ENCODE data around the gene CTSW. TPM values are rescaled to one million over a fixed set of nuclear protein-coding genes. Genes with fewer than 3 reads are reported as not detected.
"Not testable (repeated sequence)": the region's sequence is repeated elsewhere in the genome, so short reads cannot be mapped to it uniquely, and the experiment has no call there.

The CTSW gene
- total and polyA plus RNA-seq, 5 donors from 2014 or later, result 3.5 to 35.9 (median 12.4) TPM

- peak overlapping the region in 1 of 3 donors; percentile 41 for H3K27ac Mint-ChIP-seq
These were observed 31.9 kb upstream of the CTSW start for GRCh38 chr11:65847746-65848145.

GRCh38 chr11:65848693-65849092 is 30.9 kb upstream of the CTSW start:
- H3K4me1 Mint-ChIP-seq, result peaks cover 0 to 13% (median 2%) of the 10 kb centered on the region in 4 donors
- H3K4me1 ChIP-seq (ENCODE audit: control insufficient read depth, insufficient read depth, low read length, poor library complexity, severe bottlenecking); H3K4me3 ChIP-seq (ENCODE audit: low read depth, low read length); H3K9me3 ChIP-seq (ENCODE audit: control insufficient read depth in 2 of 2, low read length in 2 of 2); ATAC-seq (ENCODE audit: low read depth in 2 of 2); DNase-seq; H3K9me3 Mint-ChIP-seq; H3K27me3 ChIP-seq (ENCODE audit: control insufficient read depth, insufficient read depth, low read length); H3K27ac Mint-ChIP-seq; H3K27me3 Mint-ChIP-seq; H3K27ac ChIP-seq (ENCODE audit: insufficient read depth, low read length, poor library complexity, severe bottlenecking): not testable (repeated sequence)
- peaks cover 16% of the 10 kb centered on the region for H3K36me3 Mint-ChIP-seq
- peak overlapping the region in 1 of 4 donors; percentile 27 for H3K4me3 Mint-ChIP-seq
- peaks cover 27% of the 10 kb centered on the region for H3K36me3 ChIP-seq (ENCODE audit: control insufficient read depth, insufficient read depth, low read length)

More at GRCh38 chr11:65847746-65848145, 31.9 kb upstream of the CTSW start:
- DNase-seq (no peak), ATAC-seq (ENCODE audit: low read depth in 2 of 2) (no peak)
- Mint-ChIP-seq H3K4me3 (peak overlapping the region in 1 of 4 donors; percentile 32), H3K36me3 (peaks cover 10% of the 10 kb centered on the region), H3K27me3 (no peaks in the 10 kb centered on the region), H3K4me1 (peaks cover 0 to 7% (median 0%) of the 10 kb centered on the region in 4 donors), H3K9me3 (no peaks in the 10 kb centered on the region)
- Histone ChIP-seq H3K4me3 (ENCODE audit: low read depth, low read length) (no peak overlapping the region), H3K27ac (ENCODE audit: insufficient read depth, low read length, poor library complexity, severe bottlenecking) (no peak overlapping the region), H3K27me3 (ENCODE audit: control insufficient read depth, insufficient read depth, low read length) (no peaks in the 10 kb centered on the region), H3K4me1 (ENCODE audit: control insufficient read depth, insufficient read depth, low read length, poor library complexity, severe bottlenecking) (no peaks in the 10 kb centered on the region), H3K36me3 (ENCODE audit: control insufficient read depth, insufficient read depth, low read length) (peaks cover 17% of the 10 kb centered on the region), H3K9me3 (ENCODE audit: control insufficient read depth in 2 of 2, low read length in 2 of 2) (peaks cover 6 to 9% of the 10 kb centered on the region in 2 experiments)

- Mint-ChIP-seq H3K36me3 (peaks cover 23% of the 10 kb centered on the region), H3K4me3 (no peak overlapping the region), H3K4me1 (peaks cover 0 to 19% (median 5%) of the 10 kb centered on the region in 4 donors), H3K27ac (no peak overlapping the region), H3K27me3 (no peaks in the 10 kb centered on the region), H3K9me3 (no peaks in the 10 kb centered on the region)
- H3K27ac ChIP-seq (ENCODE audit: insufficient read depth, low read length, poor library complexity, severe bottlenecking), result no peak overlapping the region
- peaks cover 8% of the 10 kb centered on the region for H3K4me1 ChIP-seq (ENCODE audit: control insufficient read depth, insufficient read depth, low read length, poor library complexity, severe bottlenecking)
- H3K4me3 ChIP-seq (ENCODE audit: low read depth, low read length), result no peak overlapping the region
- DNase-seq (no peak), ATAC-seq (ENCODE audit: low read depth in 2 of 2) (no peak)
- peaks cover 6 to 9% of the 10 kb centered on the region in 2 experiments for H3K9me3 ChIP-seq (ENCODE audit: control insufficient read depth in 2 of 2, low read length in 2 of 2)
- H3K27me3 ChIP-seq (ENCODE audit: control insufficient read depth, insufficient read depth, low read length), result no peaks in the 10 kb centered on the region
- peaks cover 34% of the 10 kb centered on the region for H3K36me3 ChIP-seq (ENCODE audit: control insufficient read depth, insufficient read depth, low read length)
These were observed 30.3 kb upstream of the CTSW start for GRCh38 chr11:65849366-65849765.

- peaks cover 0 to 2% (median 0%) of the 10 kb centered on the region in 7 donors for H3K9me3 Mint-ChIP-seq
- no peaks in the 10 kb centered on the region for H3K27me3 Mint-ChIP-seq
- DNase-seq (no peak), ATAC-seq (ENCODE audit: low read depth in 2 of 2) (no peak)
- peaks cover 0 to 24% (median 8%) of the 10 kb centered on the region in 4 donors for H3K4me1 Mint-ChIP-seq
- peaks cover 27% of the 10 kb centered on the region for H3K36me3 Mint-ChIP-seq
- no peak overlapping the region for H3K27ac Mint-ChIP-seq
- no peak overlapping the region for H3K4me3 Mint-ChIP-seq
- H3K9me3 ChIP-seq (ENCODE audit: control insufficient read depth in 2 of 2, low read length in 2 of 2), result peaks cover 6 to 9% of the 10 kb centered on the region in 2 experiments
- peaks cover 38% of the 10 kb centered on the region for H3K36me3 ChIP-seq (ENCODE audit: control insufficient read depth, insufficient read depth, low read length)
- no peak overlapping the region for H3K4me3 ChIP-seq (ENCODE audit: low read depth, low read length)
- H3K4me1 ChIP-seq (ENCODE audit: control insufficient read depth, insufficient read depth, low read length, poor library complexity, severe bottlenecking), result peaks cover 12% of the 10 kb centered on the region
- H3K27me3 ChIP-seq (ENCODE audit: control insufficient read depth, insufficient read depth, low read length), result no peaks in the 10 kb centered on the region
- no peak overlapping the region for H3K27ac ChIP-seq (ENCODE audit: insufficient read depth, low read length, poor library complexity, severe bottlenecking)
These were observed 29.8 kb upstream of the CTSW start for GRCh38 chr11:65849771-65850216.

GRCh38 chr11:65850217-65851082 is 29.2 kb upstream of the CTSW start:
- no peak for DNase-seq
- Histone ChIP-seq H3K4me3 (ENCODE audit: low read depth, low read length) (no peak overlapping the region), H3K27ac (ENCODE audit: insufficient read depth, low read length, poor library complexity, severe bottlenecking) (no peak overlapping the region), H3K36me3 (ENCODE audit: control insufficient read depth, insufficient read depth, low read length) (peaks cover 44% of the 10 kb centered on the region), H3K4me1 (ENCODE audit: control insufficient read depth, insufficient read depth, low read length, poor library complexity, severe bottlenecking) (peaks cover 18% of the 10 kb centered on the region), H3K27me3 (ENCODE audit: control insufficient read depth, insufficient read depth, low read length) (no peaks in the 10 kb centered on the region), H3K9me3 (ENCODE audit: control insufficient read depth in 2 of 2, low read length in 2 of 2) (peaks cover 6 to 9% of the 10 kb centered on the region in 2 experiments)
- Mint-ChIP-seq H3K4me1 (peaks cover 0 to 28% (median 9%) of the 10 kb centered on the region in 4 donors), H3K4me3 (no peak overlapping the region), H3K27me3 (no peaks in the 10 kb centered on the region), H3K9me3 (peaks cover 0 to 2% (median 0%) of the 10 kb centered on the region in 7 donors), H3K27ac (no peak overlapping the region), H3K36me3 (peaks cover 29% of the 10 kb centered on the region)
- no peak for ATAC-seq (ENCODE audit: low read depth in 2 of 2)

GRCh38 chr11:65851083-65851579 is 28.5 kb upstream of the CTSW start:
- Histone ChIP-seq H3K4me1 (ENCODE audit: control insufficient read depth, insufficient read depth, low read length, poor library complexity, severe bottlenecking) (peaks cover 25% of the 10 kb centered on the region), H3K4me3 (ENCODE audit: low read depth, low read length) (no peak overlapping the region), H3K27me3 (ENCODE audit: control insufficient read depth, insufficient read depth, low read length) (no peaks in the 10 kb centered on the region), H3K36me3 (ENCODE audit: control insufficient read depth, insufficient read depth, low read length) (peaks cover 51% of the 10 kb centered on the region), H3K27ac (ENCODE audit: insufficient read depth, low read length, poor library complexity, severe bottlenecking) (no peak overlapping the region), H3K9me3 (ENCODE audit: control insufficient read depth in 2 of 2, low read length in 2 of 2) (peaks cover 6 to 9% of the 10 kb centered on the region in 2 experiments)
- H3K27ac Mint-ChIP-seq, result no peak overlapping the region
- H3K9me3 Mint-ChIP-seq, result peaks cover 0 to 2% (median 0%) of the 10 kb centered on the region in 7 donors
- no peak overlapping the region for H3K4me3 Mint-ChIP-seq
- H3K27me3 Mint-ChIP-seq, result no peaks in the 10 kb centered on the region
- peak in 1 of 3 donors; percentile 42 for DNase-seq
- H3K4me1 Mint-ChIP-seq, result peaks cover 0 to 35% (median 14%) of the 10 kb centered on the region in 4 donors
- H3K36me3 Mint-ChIP-seq, result peaks cover 32% of the 10 kb centered on the region
- ATAC-seq (ENCODE audit: low read depth in 2 of 2), result no peak

GRCh38 chr11:65851811-65852507 is 27.7 kb upstream of the CTSW start:
- Histone ChIP-seq H3K4me1 (ENCODE audit: control insufficient read depth, insufficient read depth, low read length, poor library complexity, severe bottlenecking) (peaks cover 34% of the 10 kb centered on the region), H3K4me3 (ENCODE audit: low read depth, low read length) (no peak overlapping the region), H3K9me3 (ENCODE audit: control insufficient read depth in 2 of 2, low read length in 2 of 2) (peaks cover 6 to 9% of the 10 kb centered on the region in 2 experiments), H3K27ac (ENCODE audit: insufficient read depth, low read length, poor library complexity, severe bottlenecking) (no peak overlapping the region), H3K27me3 (ENCODE audit: control insufficient read depth, insufficient read depth, low read length) (no peaks in the 10 kb centered on the region), H3K36me3 (ENCODE audit: control insufficient read depth, insufficient read depth, low read length) (peaks cover 53% of the 10 kb centered on the region)
- Mint-ChIP-seq H3K9me3 (peaks cover 0 to 2% (median 0%) of the 10 kb centered on the region in 7 donors), H3K27ac (peak overlapping the region in 2 of 3 donors; percentile 12 to 51), H3K27me3 (no peaks in the 10 kb centered on the region), H3K4me1 (peaks cover 0 to 43% (median 22%) of the 10 kb centered on the region in 4 donors), H3K36me3 (peaks cover 40% of the 10 kb centered on the region), H3K4me3 (peak overlapping the region in 2 of 4 donors; percentile 26 to 56)
- ATAC-seq (ENCODE audit: low read depth in 2 of 2), result no peak
- no peak for DNase-seq
